Endothelial cell of umbilical vein (primary cell): ENCODE results near the gene NLRP6. TPM values are rescaled to one million over a fixed set of nuclear protein-coding genes. Genes with fewer than 3 reads are reported as not detected.
"Not testable (repeated sequence)": the region's sequence is repeated elsewhere in the genome, so short reads cannot be mapped to it uniquely, and the experiment has no call there.

Experiments
- BruUV-seq: library from RNA; stranded (reverse); fragments of 400-500 nt; replicated peaks from 2 replicates; lab custom pipeline; 2021; lab: Mats Ljungman, UMichigan
- CTCF ChIA-PET: fragments of 300-600, 350-600 bp; sonication (Branson Sonifier 250); formaldehyde crosslinking; loops from one replicate; lab custom pipeline; 2021; ENCODE audit warnings: antibody characterized with exemption, inconsistent platforms; lab: Charles Lee
- POLR2A ChIA-PET: fragments of 300-600, 350-600 bp; sonication (Branson Sonifier 250); formaldehyde crosslinking; loops from one replicate; lab custom pipeline; 2021; ENCODE audit warnings: antibody characterized with exemption, inconsistent platforms; lab: Charles Lee
- DNase-seq: peaks from one replicate; pipeline ENCODE4 v3.0.0-alpha.2; 2011; ENCODE audit warnings: low read depth, low spot score
- FAIRE-seq: peaks from 2 replicates; lab custom pipeline; 2011; peaks lifted over from hg19 to GRCh38; lab: Jason Lieb, UNC
- H2AFZ ChIP-seq: 2 replicates; pipeline ENCODE4 v1.6.0; 2012; ENCODE audit warnings: low read depth, low read length, control low read depth, inconsistent platforms
- H3K27ac ChIP-seq: 2 replicates; pipeline ENCODE4 v1.5.1; 2011; ENCODE audit warnings: low read depth, mild to moderate bottlenecking, control low read depth, low read length, moderate library complexity; ENCODE audit not compliant: insufficient read depth
- H3K27me3 ChIP-seq, 2 experiments: 2 replicates each; pipeline versions ENCODE4 v1.6.0 to v1.6.1; 2011; ENCODE audit warnings: low read length in 2 of 2, mixed read lengths in 1 of 2; ENCODE audit not compliant: control insufficient read depth in 2 of 2, insufficient read depth in 2 of 2
- H3K36me3 ChIP-seq, 2 experiments: 2 replicates in 1 of 2; 3 replicates in 1 of 2; pipeline ENCODE4 v1.5.1; 2011; ENCODE audit warnings: low read length in 2 of 2, mild to moderate bottlenecking in 1 of 2, moderate library complexity in 1 of 2; ENCODE audit not compliant: control insufficient read depth in 2 of 2, insufficient read depth in 2 of 2; ENCODE audit errors: extremely low read depth in 1 of 2
- H3K4me1 ChIP-seq: 3 replicates; pipeline ENCODE4 v1.5.1; 2011; ENCODE audit warnings: mild to moderate bottlenecking, low read length; ENCODE audit not compliant: control insufficient read depth, insufficient read depth; ENCODE audit errors: extremely low read depth
- H3K4me2 ChIP-seq: 2 replicates; pipeline ENCODE4 v1.6.1; 2011; ENCODE audit warnings: low read length, control low read depth, mixed read lengths; ENCODE audit not compliant: insufficient read depth
- H3K4me3 ChIP-seq, 3 experiments: fragments of 200-600 bp in 1 of 3; sonication (generic), shearing (Covaris generic) in 1 of 3; replicated peaks in 1 of 3; 2 replicates each; pipeline ENCODE4 v1.5.1; 2011 to 2016; ENCODE audit warnings: control low read depth in 3 of 3, low read length in 3 of 3, mild to moderate bottlenecking in 2 of 3, inconsistent platforms in 1 of 3, low read depth in 1 of 3, moderate library complexity in 1 of 3; ENCODE audit not compliant: insufficient read depth in 1 of 3
- H3K79me2 ChIP-seq: 2 replicates; pipeline ENCODE4 v1.6.0; 2012; ENCODE audit warnings: low read length, inconsistent platforms; ENCODE audit not compliant: control insufficient read depth, insufficient read depth
- H3K9ac ChIP-seq: replicated peaks from 2 replicates; pipeline ENCODE3; 2011; ENCODE audit warnings: low read length, control low read depth; ENCODE audit not compliant: insufficient read depth; ENCODE audit errors: extremely low read depth
- H3K9me1 ChIP-seq: replicated peaks from 3 replicates; pipeline ENCODE4 v1.6.0; 2011; ENCODE audit warnings: mild to moderate bottlenecking, low read length; ENCODE audit not compliant: control insufficient read depth, insufficient read depth; ENCODE audit errors: extremely low read depth
- H3K9me3 ChIP-seq: replicated peaks from 2 replicates; pipeline ENCODE4 v1.5.1; 2012; ENCODE audit warnings: low read length, inconsistent platforms; ENCODE audit not compliant: control insufficient read depth, insufficient read depth
- H4K20me1 ChIP-seq: replicated peaks from 2 replicates; pipeline ENCODE3; 2011; ENCODE audit warnings: mild to moderate bottlenecking, low read length; ENCODE audit not compliant: control insufficient read depth, insufficient read depth; ENCODE audit errors: extremely low read depth
- EZH2 ChIP-seq: IDR thresholded peaks from 2 replicates; pipeline ENCODE4 v1.6.1; 2012; ENCODE audit warnings: borderline replicate concordance, low read depth, mild to moderate bottlenecking, moderate library complexity, low read length, inconsistent platforms; ENCODE audit not compliant: severe bottlenecking
- FOS ChIP-seq: IDR thresholded peaks from 2 replicates; pipeline ENCODE4 v1.6.1; 2011; ENCODE audit warnings: mild to moderate bottlenecking, low read length, moderate library complexity, borderline replicate concordance; ENCODE audit not compliant: insufficient read depth
- JUN ChIP-seq: IDR thresholded peaks from 2 replicates; pipeline ENCODE4 v1.6.1; 2011; ENCODE audit warnings: borderline replicate concordance, low read depth; ENCODE audit not compliant: insufficient read length, insufficient read depth
- MYC ChIP-seq: IDR thresholded peaks from one replicate; pipeline ENCODE4 v1.6.1; 2011; ENCODE audit warnings: mild to moderate bottlenecking, low read depth, low read length
- POLR2A ChIP-seq: IDR thresholded peaks from 2 replicates; pipeline ENCODE4 v1.6.1; 2012; ENCODE audit warnings: low read depth, mild to moderate bottlenecking, control low read depth, low read length
- POLR2AphosphoS5 ChIP-seq: IDR thresholded peaks from 2 replicates; pipeline ENCODE4 v1.6.1; 2012; ENCODE audit warnings: low read depth, mild to moderate bottlenecking, control low read depth, low read length, moderate library complexity; ENCODE audit not compliant: insufficient read depth
- dilution Hi-C: fragments of 300-500 bp; cut with MboI; formaldehyde crosslinking; loops from one replicate; pipeline ENCODE4 v1.15.0; 2019; ENCODE audit warnings: low sequenced_read_pairs; ENCODE audit not compliant: extremely low pct_ligation_motif_present
- intact Hi-C: fragments of 100-400 bp; cut with micrococcal nuclease; formaldehyde crosslinking; loops from one replicate; pipeline ENCODE4 v1.10.0; 2022
- polyA plus RNA-seq, 4 experiments: library from polyadenylated mRNA; depleted of rRNA in 3 of 4; stranded (reverse) in 3 of 4; unstranded in 1 of 4; fragments of >200 nt; gene quantifications; 2 replicates each; pipeline versions ENCODE4 v1.2.1 to v1.2.3, GENCODE V29; 2011 to 2012; ENCODE audit warnings: missing spikeins in 1 of 4
- total RNA-seq: library from RNA; stranded (reverse); gene quantifications from 2 replicates; pipeline ENCODE4 v1.2.3, GENCODE V29; 2021
- TF ChIP-seq, protein P1 (sequence below): IDR thresholded peaks from 2 replicates; pipeline ENCODE4 v1.6.1; 2011; ENCODE audit not compliant: insufficient read depth, insufficient read length
- TF ChIP-seq, protein P2 (sequence below), 2 donors: IDR thresholded peaks; 1 replicate in 1 of 2; 2 replicates in 1 of 2; pipeline ENCODE4 v1.5.1; 2011; ENCODE audit warnings: low read length in 2 of 2, mild to moderate bottlenecking in 2 of 2, moderate library complexity in 2 of 2, control low read depth in 1 of 2, inconsistent platforms in 1 of 2, low read depth in 1 of 2; ENCODE audit not compliant: insufficient read depth in 1 of 2; ENCODE audit errors: extremely low read depth in 1 of 2

NLRP6 gene
- total and polyA plus RNA-seq, 2 donors (not counting 3 experiments of a cell fraction or from before 2014, with no cell fraction given): not detected

DNA sequence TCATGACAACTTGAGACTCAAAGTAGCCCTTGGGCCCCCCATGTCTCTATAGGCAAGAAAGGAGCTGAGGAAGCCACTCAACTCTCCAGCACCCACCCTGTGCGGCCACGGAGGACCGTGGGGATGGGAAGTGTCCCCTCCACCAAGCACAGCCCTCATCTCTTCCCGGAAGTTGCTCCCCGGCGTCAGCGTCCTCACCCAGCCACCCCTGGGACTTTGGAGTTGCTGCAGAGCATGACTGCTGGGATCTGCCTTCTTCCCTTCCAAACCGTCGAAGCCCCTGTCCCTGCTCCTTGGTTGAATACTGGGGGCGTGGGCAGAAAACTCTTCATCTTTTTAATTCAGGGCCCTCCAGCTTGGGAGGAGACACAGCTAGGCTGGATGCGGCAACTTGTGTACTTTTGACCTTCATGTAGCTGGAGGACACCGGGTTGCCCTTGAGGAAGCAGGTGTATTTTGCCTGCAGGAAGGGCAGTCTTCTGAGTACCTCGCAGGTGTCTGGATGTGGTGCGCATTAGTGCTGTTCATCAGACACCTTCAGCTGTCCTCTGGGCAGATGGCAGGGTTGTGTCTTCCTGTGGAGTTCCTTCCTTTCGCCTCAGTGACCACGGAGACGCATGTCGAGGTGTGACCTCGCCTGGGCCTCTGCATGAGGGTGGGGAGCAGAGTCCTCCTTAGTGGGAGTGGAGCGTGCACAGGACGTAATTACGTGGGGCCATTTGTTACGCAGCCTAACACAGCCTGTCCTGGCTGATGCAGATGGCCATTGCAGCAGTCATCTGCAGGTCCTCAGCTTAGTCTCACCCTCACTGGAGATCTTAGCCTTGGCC, 54.7 kb downstream of the NLRP6 start:
- no peak for FAIRE-seq
- Histone ChIP-seq H3K36me3 (no peaks in the 10 kb centered on the region), H3K79me2 (no peaks in the 10 kb centered on the region), H3K27ac (no peak overlapping the region), H3K9me3 (no peaks in the 10 kb centered on the region), H4K20me1 (no peaks in the 10 kb centered on the region), H3K27me3 (no peaks in the 10 kb centered on the region), H3K9me1 (no peaks in the 10 kb centered on the region), H3K4me2 (no peak overlapping the region), H3K4me3 (no peak overlapping the region), H3K4me1 (peaks cover 15% of the 10 kb centered on the region), H2AFZ (no peak overlapping the region), H3K9ac (no peak overlapping the region)
- ChIA-PET POLR2A (no interaction called here), CTCF (interaction anchor here (1.0 to 1.1 kb wide), 2 partner anchors 22 to 28 kb away, joined by 3 read pairs; no protein-coding TSS in a partner anchor)
- DNase-seq: no peak
- intact Hi-C loops (no loop called here), dilution Hi-C loops (no loop called here)
- no TSS peak for BruUV-seq
- no peak for TF ChIP-seq POLR2AphosphoS5
- no peak for TF ChIP-seq POLR2A
- TF ChIP-seq, protein P1, sequence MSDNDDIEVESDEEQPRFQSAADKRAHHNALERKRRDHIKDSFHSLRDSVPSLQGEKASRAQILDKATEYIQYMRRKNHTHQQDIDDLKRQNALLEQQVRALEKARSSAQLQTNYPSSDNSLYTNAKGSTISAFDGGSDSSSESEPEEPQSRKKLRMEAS: no peak
- TF ChIP-seq MYC: no peak
- TF ChIP-seq FOS: no peak
- TF ChIP-seq JUN: no peak
- TF ChIP-seq, protein P2, sequence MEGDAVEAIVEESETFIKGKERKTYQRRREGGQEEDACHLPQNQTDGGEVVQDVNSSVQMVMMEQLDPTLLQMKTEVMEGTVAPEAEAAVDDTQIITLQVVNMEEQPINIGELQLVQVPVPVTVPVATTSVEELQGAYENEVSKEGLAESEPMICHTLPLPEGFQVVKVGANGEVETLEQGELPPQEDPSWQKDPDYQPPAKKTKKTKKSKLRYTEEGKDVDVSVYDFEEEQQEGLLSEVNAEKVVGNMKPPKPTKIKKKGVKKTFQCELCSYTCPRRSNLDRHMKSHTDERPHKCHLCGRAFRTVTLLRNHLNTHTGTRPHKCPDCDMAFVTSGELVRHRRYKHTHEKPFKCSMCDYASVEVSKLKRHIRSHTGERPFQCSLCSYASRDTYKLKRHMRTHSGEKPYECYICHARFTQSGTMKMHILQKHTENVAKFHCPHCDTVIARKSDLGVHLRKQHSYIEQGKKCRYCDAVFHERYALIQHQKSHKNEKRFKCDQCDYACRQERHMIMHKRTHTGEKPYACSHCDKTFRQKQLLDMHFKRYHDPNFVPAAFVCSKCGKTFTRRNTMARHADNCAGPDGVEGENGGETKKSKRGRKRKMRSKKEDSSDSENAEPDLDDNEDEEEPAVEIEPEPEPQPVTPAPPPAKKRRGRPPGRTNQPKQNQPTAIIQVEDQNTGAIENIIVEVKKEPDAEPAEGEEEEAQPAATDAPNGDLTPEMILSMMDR (IDR thresholded peaks at IDR 0.05; ENCODE audit: extremely low read depth in 1 of 2, insufficient read depth in 1 of 2, low read depth in 1 of 2, low read length in 2 of 2): no peak
- no peak for TF ChIP-seq EZH2

DNA sequence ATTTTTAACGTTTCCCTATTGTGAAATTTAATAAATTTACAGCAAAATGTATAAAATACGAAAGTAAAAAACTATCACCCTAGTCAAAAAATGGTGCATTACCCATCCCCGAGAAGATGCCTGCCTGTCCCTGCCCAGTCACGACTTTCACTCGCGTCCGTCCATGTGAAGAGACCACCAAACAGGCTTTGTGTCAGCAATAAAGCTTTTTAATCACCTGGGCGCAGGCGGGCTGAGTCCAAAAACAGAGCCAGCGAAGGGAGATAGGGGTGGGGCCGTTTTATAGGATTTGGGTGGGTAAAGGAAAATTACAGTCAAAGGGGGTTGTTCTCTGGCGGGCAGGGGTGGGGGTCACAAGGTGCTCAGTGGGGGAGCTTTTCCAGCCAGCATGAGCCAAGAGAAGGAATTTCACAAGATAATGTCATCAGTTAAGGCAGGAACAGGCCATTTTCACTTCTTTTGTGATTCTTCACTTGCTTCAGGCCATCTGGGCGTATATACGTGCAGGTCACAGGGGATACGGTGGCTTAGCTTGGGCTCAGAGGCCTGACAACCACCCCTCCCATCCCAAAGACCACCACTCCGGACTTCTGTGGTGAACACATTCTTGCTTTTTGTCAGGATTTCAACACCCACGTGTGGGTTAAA, 55.5 kb downstream of the NLRP6 start:
- H3K36me3 ChIP-seq, FAIRE-seq, dilution Hi-C loops, H3K27me3 ChIP-seq, H3K9me3 ChIP-seq, H2AFZ ChIP-seq, H3K9ac ChIP-seq, H3K4me3 ChIP-seq, BruUV-seq, DNase-seq, H3K27ac ChIP-seq, intact Hi-C loops, H3K9me1 ChIP-seq, POLR2A ChIA-PET, CTCF ChIA-PET, H4K20me1 ChIP-seq, H3K79me2 ChIP-seq, H3K4me2 ChIP-seq: not testable (repeated sequence)
- peaks cover 15% of the 10 kb centered on the region for H3K4me1 ChIP-seq
